NCI-H1436 treated with DMSO at 0.1 percent for 48 hours (cell line): ENCODE results near the gene MRC2.
"Not testable (repeated sequence)": the region's sequence is repeated elsewhere in the genome, so short reads cannot be mapped to it uniquely, and the experiment has no call there.

Experiments used
- DNase-seq: peaks from one replicate; lab custom pipeline; 2025; lab: John Stamatoyannopoulos, UW

Gene MRC2

GRCh38 chr17:62627219-62627903 is at the start of gene MRC2:
Gene MRC2 (plus strand): TSS chr17:62627670. CDS start chr17:62627803, 133 bp downstream.
- no peak for DNase-seq

- no peak for DNase-seq
Measured at GRCh38 chr17:62578757-62579487, 48.5 kb upstream of the MRC2 start.

- no peak for DNase-seq
Measured at GRCh38 chr17:62580947-62581346, 46.5 kb upstream of the MRC2 start.

- no peak for DNase-seq
Measured at GRCh38 chr17:62581764-62582163, 45.7 kb upstream of the MRC2 start.

GRCh38 chr17:62587554-62587953 is 39.9 kb upstream of the MRC2 start:
- no peak for DNase-seq

- no peak for DNase-seq
Measured at GRCh38 chr17:62588109-62588508, 39.4 kb upstream of the MRC2 start.

- DNase-seq, result no peak
Measured at GRCh38 chr17:62591333-62591732, 36.1 kb upstream of the MRC2 start.

- DNase-seq, result not testable (repeated sequence)
Measured at GRCh38 chr17:62591822-62592221, 35.6 kb upstream of the MRC2 start.

- no peak for DNase-seq
Measured at GRCh38 chr17:62592341-62593099, 35.0 kb upstream of the MRC2 start.

- DNase-seq, result no peak
Measured at GRCh38 chr17:62595484-62595883, 32.0 kb upstream of the MRC2 start.

GRCh38 chr17:62596662-62597061 is 30.8 kb upstream of the MRC2 start:
- DNase-seq, result no peak

- no peak for DNase-seq
Measured at GRCh38 chr17:62597150-62597549, 30.3 kb upstream of the MRC2 start.

GRCh38 chr17:62597920-62598319 is 29.6 kb upstream of the MRC2 start:
- DNase-seq, result no peak

- no peak for DNase-seq
Measured at GRCh38 chr17:62599964-62600657, 27.4 kb upstream of the MRC2 start.

- no peak for DNase-seq
Measured at GRCh38 chr17:62600805-62601204, 26.7 kb upstream of the MRC2 start.

GRCh38 chr17:62601471-62601870 is 26.0 kb upstream of the MRC2 start:
- DNase-seq, result no peak

- not testable (repeated sequence) for DNase-seq
Measured at GRCh38 chr17:62603783-62604182, 23.7 kb upstream of the MRC2 start.

GRCh38 chr17:62605588-62605987 is 21.9 kb upstream of the MRC2 start:
- no peak for DNase-seq

- DNase-seq, result no peak
Measured at GRCh38 chr17:62611292-62611691, 16.2 kb upstream of the MRC2 start.

GRCh38 chr17:62611728-62612127 is 15.7 kb upstream of the MRC2 start:
- no peak for DNase-seq

GRCh38 chr17:62612289-62612688 is 15.2 kb upstream of the MRC2 start:
- not testable (repeated sequence) for DNase-seq

- DNase-seq, result not testable (repeated sequence)
Measured at GRCh38 chr17:62613095-62613494, 14.4 kb upstream of the MRC2 start.
